ENCODE measurements around the gene HCK. TPM values are rescaled to one million over a fixed set of nuclear protein-coding genes. Genes with fewer than 3 reads are reported as not detected.
A peak's percentile ranks its signal among the peaks of the same experiment; 100 is the strongest.

Gene HCK
- total RNA-seq, 4 donors from 2014 or later = 8.0 to 56.1 (median 10.5) TPM

GRCh38 chr20:32036252-32036651 is 15.8 kb upstream of the HCK start:
- peaks cover 0 to 7% (median 0%) of the 10 kb centered on the region in 4 donors for H3K4me1 ChIP-seq
- H3K9me3 ChIP-seq = no peaks in the 10 kb centered on the region
- no peak overlapping the region for H3K27ac ChIP-seq
- no peak for TF ChIP-seq CTCF (IDR thresholded peaks at IDR 0.05)
- no peak for TF ChIP-seq POLR2A (IDR thresholded peaks at IDR 0.05)
- no peaks in the 10 kb centered on the region for H3K36me3 ChIP-seq
- H3K27me3 ChIP-seq = no peaks in the 10 kb centered on the region
- no peak for DNase-seq
- no peak overlapping the region for H3K4me3 ChIP-seq

GRCh38 chr20:32036716-32037485 is 15.1 kb upstream of the HCK start:
- peaks cover 0 to under 1% (median 0%) of the 10 kb centered on the region in 4 donors for H3K4me1 ChIP-seq
- no peaks in the 10 kb centered on the region for H3K36me3 ChIP-seq
- no peaks in the 10 kb centered on the region for H3K9me3 ChIP-seq
- no peak overlapping the region for H3K27ac ChIP-seq
- DNase-seq = no peak
- no peaks in the 10 kb centered on the region for H3K27me3 ChIP-seq
- TF ChIP-seq CTCF (IDR thresholded peaks at IDR 0.05) (no peak), POLR2A (IDR thresholded peaks at IDR 0.05) (no peak)
- H3K4me3 ChIP-seq = no peak overlapping the region

- DNase-seq = no peak
- no peaks in the 10 kb centered on the region for H3K36me3 ChIP-seq
- H3K4me3 ChIP-seq = no peak overlapping the region
- no peaks in the 10 kb centered on the region for H3K27me3 ChIP-seq
- H3K9me3 ChIP-seq = no peaks in the 10 kb centered on the region
- no peak for TF ChIP-seq POLR2A (IDR thresholded peaks at IDR 0.05)
- no peak for TF ChIP-seq CTCF (IDR thresholded peaks at IDR 0.05)
- H3K4me1 ChIP-seq = no peaks in the 10 kb centered on the region
- no peak overlapping the region for H3K27ac ChIP-seq
Observed at GRCh38 chr20:32037929-32038328, 14.1 kb upstream of the HCK start.

GRCh38 chr20:32040142-32040953 is 11.7 kb upstream of the HCK start:
- Histone ChIP-seq H3K4me1 (no peaks in the 10 kb centered on the region), H3K4me3 (peak overlapping the region in 1 of 4 donors; percentile 2), H3K9me3 (no peaks in the 10 kb centered on the region), H3K27ac (peak overlapping the region in 3 of 4 donors; percentile 26 to 62 (median 52)), H3K36me3 (no peaks in the 10 kb centered on the region), H3K27me3 (no peaks in the 10 kb centered on the region)
- TF ChIP-seq POLR2A (IDR thresholded peaks at IDR 0.05) (no peak), CTCF (IDR thresholded peaks at IDR 0.05) (no peak)
- peak in 2 of 3 donors; percentile 67 to 68 for DNase-seq

- TF ChIP-seq CTCF (IDR thresholded peaks at IDR 0.05) = no peak
- Histone ChIP-seq H3K9me3 (no peaks in the 10 kb centered on the region), H3K27ac (no peak overlapping the region), H3K36me3 (no peaks in the 10 kb centered on the region), H3K27me3 (no peaks in the 10 kb centered on the region), H3K4me1 (peaks cover 0 to under 1% (median 0%) of the 10 kb centered on the region in 4 donors), H3K4me3 (no peak overlapping the region)
- no peak for DNase-seq
Observed at GRCh38 chr20:32045999-32046398, 6.0 kb upstream of the HCK start.

Data from Peyer's patch (tissue), 4 donors.